T-helper 22 cell (primary cell): ENCODE measurements around the gene PPRC1.

Experiments
- DNase-seq: peaks from one replicate; pipeline ENCODE4 v3.0.0-alpha.2; 2020; ENCODE audit warnings: low read depth

The PPRC1 gene

DNA sequence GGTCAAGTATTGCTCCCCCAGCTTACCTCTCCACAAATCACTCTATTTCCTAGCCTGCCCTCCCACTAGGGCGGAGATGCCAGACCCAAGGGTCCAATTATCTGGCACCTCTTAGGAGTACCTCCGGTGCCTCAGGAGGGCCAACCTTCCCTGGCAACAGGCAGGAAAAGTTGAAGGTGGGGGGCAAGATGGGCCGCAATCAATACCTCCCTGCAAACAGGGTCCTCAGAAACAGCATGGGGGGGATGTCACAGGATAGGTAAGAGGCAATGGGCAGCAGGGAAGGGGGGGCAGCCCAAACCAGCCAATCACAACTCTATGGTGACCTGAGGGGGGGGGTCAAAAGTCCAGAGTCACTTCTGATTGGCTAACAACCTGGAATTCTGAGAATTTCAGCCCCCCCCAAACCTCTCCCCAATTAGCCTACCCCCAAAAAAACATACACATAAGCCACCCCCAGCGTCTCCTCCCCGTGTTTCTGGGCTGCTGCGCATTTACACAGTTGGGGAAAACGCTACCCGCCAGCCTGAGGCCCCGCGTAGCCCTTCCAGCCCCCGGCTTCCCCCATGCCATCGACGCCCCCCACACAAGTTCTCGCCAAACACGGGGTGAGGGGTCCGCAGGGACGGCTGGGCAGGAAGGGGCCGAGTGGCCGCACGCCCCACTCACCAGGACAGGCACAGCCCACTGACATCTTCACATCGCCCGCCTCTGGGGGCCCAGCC, 13.3 kb upstream of the PPRC1 start:
- DNase-seq: no peak

DNA sequence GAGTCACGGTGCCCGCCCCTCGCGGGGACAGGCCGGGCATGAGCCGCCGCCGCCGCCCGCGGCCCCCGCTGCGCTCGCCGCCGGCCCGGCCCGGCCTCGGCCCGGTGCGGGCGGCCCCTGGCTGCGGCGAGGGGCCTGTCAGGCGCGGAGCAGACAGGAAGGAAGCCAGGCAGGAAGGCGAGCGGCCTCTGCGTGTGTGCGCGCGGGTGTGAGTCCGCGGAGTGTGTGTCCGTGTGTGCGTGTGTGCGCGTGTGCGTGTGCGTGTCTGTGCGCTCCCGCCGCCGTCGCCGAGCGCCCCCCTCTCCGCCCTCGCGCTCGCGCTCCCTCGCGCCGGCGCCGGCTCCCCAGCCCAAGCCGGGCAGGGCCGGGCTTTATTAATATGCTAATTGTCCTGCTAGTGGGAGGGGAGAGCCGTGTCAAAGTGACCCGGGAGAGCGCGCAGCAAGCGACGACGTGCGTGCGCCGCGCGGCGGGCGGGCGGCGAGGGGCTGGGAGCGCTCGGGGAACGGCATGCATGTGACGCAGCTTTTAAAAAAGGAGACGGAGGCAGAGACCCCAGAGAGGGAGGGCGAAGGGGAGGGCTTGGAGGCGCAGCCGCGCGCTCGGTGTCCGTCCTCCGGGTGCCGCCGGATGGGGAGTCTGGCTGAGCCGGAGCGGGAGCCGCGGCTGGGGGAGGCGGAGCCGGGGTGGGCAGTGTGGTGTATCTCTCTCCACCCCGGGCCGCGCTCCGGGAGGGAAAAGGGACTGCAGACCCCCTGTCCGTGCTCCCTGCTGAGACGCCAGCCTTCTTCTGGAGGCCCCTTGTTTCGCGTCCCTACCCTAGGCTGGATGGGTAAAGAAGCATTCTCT, 12.5 kb upstream of the PPRC1 start, which contains the start of gene LDB1:
TSS of gene LDB1 (minus strand) at position 227 of the 849 bp plus-strand sequence. CDS start 258 bp downstream, outside the sequence.
- peak; percentile 66 for DNase-seq

DNA sequence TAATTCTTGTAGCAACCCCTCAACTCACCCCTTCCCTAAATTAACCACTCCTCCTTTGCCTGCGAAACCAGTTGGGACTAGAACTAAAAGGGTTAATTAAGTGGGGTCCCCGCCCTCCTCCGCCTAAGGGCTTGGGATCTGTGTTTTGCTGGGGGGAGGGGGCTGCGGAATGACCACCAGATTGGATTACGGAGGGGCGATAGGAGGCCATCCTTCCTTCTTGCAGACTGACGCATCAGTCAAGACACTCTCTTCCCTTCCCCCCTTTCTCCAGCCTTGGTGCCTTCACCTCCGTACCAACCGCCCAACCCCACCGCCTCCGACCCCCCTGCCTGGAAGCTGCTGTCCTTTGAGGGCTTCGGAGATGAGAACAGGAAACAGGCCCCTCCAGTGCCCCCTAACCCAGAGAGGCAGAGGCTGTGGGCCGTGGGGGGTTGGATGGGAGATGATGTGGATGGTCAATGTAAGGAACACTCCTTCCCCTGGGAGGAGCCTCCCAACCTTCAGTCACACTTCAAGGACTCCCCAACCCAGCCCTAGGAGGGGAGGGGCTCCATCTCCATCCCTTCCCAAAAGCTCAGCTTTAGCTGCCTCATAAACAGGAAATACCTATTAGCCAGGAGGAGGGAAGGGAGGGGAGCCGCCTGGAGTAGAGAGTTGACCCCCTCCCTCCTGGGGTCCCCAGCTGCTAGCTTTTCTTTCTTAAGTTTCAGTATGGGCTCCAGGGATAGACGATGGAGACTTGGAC, 11.7 kb upstream of the PPRC1 start:
- no peak for DNase-seq

DNA sequence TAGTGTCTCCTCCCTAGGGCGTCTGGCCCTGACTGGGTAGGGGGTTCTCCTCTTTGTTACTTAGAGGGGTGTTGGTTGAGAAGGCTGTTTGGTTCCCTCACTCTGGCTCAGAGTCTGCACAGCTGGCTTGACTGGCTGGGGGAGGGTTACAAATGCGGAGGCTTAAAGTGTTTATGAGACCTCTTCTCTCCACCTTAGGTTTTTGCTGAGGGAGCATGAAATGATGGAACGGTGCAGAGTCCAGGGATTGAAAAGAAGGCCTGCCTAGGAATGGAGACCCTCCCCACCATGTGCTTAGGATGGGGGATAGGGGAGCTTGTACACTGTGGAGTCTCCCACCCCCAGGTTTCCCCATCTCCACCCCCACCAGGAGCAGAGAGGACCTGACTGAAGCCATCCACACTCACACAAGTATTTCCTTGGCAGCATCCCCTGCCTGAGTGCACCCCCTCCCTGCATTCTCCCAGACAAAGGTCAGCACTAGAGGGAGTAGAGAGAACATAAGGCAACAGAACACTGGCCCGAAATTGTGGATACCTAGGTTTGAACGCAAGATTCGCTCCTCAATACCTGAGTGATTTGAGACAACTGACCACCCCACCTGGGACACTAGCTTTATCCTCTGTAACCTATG, 11.0 kb upstream of the PPRC1 start:
- DNase-seq: no peak

DNA sequence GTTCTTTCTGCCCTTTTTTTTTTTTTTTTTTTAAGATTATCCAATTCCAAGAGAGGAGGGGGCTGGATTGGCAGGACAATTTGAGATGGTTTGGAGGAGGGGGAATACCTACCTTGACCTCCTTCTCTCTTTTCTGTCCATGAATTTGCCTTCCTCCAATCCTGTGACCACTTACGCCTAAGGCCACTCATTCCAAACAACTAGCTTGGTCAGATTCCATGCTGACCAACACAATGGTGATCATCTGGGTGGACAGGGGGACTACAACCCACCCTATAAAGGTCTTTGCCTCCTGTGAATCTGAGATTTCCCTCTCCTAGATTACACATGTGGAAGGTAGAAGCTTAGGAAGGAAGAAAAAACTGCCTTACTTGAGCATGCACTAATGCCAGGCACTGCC, 10.4 kb upstream of the PPRC1 start:
- no peak for DNase-seq

DNA sequence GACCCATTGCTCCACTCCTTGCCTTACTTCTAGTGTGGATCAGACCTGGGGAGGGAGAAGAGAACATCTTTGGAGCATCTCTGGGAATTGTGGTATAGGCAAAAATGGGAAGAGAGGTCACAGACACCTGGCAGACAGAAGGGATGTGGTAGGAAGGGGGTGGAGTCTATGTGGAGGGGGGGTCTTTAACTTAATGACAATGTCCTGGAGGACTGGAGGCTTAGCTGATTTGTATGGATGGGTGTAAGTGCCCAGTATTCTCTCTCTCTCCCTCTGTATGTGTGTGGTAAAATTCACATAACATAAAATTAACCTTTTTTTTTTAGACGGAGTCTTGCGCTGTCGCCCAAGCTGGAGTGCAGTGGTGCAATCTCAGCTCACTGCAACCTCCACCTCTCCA, 9.6 kb upstream of the PPRC1 start:
- no peak for DNase-seq

DNA sequence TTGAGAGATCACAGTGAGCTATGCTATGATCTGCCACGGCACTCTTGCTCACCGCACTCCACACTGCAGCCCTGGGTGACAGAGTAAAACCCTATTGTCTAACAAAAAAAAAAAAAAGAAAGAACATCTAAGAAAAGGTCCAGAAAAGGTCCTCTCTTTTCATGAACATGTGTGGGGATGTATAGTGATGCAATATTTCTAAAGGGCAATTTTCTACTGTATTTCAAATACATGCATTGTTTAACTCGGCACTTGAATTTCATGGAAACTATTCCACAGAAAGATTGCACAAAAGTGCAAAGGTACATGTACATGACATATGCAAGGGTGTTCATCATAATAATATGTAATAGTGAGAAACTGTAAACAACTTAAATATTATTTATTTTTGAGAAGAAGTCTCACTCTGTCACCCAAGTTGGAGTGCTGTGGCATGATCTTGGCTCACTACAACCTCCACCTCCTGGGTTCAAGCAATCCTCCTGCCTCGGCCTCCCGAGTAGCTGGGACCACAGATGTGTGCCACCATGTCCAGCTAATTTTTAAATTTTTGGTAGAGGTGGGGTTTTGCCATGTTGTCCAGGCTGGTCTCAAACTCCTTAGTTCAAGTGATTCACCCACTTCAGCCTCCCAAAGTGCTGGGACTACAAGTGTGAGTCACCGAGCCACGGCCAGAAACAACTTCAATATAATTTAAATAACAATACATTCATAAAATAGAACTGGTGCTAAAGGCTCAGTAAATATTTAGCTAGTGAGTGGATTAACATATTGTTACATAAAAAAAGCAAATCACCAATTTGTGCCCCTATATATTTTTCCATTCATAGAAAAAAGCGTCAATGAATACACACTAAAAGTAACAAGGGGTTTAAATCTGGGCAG, 1.3 kb upstream of the PPRC1 start:
- no peak for DNase-seq

DNA sequence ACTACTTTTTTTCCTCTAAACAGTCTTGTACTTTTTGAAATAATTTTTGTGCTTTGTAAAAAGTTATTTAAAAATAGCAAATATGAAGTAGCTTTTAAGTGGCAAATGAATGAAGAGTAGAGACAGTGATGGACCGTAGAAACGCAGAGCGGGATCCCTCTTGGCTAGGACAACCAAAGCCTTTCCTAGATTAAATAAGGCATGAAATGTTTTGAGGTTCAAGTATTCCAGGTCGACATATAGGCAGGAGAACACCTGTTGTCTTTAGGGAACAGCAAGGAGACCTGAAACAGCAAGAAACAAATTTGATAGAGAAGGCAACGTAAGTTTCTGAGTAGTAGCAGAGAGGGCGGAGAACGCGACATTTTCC, 662 bp upstream of the PPRC1 start:
- DNase-seq: no peak

DNA sequence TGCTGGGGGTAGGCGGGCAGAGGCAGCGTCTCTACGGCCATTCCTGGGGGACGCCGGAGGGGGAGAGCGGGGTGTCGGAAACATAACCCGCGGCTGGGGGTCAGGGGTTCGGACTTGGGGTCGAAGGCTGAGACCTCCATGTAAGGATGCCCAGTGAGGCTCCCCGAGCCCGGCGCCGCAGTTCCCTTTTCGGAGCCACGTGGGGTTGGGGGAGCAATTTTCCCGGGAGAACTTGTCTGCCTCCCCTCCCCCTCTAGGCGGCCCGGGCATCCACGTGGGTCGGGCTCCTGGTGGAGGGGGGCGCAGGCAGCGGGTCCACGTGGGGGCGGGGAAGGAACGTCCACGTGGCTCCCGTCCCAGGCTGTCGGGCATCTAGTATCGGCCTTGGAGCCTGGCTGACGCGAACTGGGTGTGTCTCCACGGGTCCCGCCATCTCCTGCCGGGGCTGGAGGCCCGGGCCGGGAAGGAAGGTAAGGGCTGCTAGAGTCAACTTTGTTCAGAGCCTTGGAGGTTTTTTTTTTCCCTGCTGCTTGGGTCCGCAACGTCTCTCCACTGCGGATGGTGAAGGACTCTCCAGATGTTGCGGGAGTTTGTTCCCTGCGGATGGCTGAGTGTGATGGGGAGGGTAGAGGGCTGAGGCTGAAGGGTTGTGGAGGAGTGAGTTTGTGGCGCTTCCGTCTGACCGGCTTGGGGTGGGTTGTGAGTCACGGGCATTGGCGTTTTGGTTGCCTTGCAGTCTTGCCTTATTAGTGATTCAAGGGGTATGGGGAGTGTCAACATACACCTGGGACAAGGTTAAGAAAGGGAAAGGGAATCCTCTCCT, 744 bp downstream of the PPRC1 start:
- DNase-seq: no peak

DNA sequence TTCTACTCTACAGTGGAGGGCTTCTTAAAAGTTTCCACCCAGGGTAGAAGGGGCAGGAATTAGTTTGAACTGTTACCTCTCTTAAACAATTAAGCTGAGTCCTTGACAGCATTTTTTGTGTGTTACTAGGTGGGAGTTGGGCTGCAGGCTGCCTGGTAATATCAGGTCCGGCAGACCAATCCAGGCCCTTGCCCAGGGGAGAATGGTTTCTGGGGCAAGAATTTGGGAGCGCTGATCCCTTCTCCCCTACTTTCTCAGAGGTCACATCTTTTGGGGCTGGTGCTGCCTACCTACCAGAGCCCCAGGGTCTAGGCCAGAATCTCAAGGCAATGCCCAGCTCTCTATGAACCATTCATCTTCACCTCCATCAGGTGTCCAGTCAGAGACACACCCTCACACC, 1.6 kb downstream of the PPRC1 start:
- no peak for DNase-seq

DNA sequence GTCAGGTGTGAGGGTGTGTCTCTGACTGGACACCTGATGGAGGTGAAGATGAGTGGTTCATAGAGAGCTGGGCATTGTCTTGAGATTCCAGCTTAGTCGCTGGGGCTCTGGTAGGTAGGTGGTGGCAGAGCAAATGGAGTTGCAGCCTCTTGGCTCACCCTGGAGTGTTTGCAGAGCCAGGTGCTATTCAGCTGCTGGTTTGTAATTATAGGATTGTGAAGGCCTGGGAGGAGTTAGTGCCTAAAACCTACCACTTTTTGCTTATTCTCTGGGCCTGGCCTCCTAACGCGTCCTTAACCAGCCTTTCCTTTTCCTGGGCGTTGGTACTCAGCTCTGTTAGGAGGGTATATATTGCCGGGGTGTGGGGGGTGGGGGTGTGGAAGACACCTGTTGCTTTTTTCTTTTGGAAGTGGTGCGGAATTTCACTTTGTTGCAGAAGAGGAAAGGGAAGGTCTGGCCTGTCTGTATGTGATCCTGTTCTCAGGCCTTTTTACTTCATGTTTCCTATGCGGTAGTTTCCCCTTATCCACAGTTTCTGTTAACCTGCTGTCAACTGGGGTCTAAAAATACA, 3.2 kb downstream of the PPRC1 start:
- no peak for DNase-seq

DNA sequence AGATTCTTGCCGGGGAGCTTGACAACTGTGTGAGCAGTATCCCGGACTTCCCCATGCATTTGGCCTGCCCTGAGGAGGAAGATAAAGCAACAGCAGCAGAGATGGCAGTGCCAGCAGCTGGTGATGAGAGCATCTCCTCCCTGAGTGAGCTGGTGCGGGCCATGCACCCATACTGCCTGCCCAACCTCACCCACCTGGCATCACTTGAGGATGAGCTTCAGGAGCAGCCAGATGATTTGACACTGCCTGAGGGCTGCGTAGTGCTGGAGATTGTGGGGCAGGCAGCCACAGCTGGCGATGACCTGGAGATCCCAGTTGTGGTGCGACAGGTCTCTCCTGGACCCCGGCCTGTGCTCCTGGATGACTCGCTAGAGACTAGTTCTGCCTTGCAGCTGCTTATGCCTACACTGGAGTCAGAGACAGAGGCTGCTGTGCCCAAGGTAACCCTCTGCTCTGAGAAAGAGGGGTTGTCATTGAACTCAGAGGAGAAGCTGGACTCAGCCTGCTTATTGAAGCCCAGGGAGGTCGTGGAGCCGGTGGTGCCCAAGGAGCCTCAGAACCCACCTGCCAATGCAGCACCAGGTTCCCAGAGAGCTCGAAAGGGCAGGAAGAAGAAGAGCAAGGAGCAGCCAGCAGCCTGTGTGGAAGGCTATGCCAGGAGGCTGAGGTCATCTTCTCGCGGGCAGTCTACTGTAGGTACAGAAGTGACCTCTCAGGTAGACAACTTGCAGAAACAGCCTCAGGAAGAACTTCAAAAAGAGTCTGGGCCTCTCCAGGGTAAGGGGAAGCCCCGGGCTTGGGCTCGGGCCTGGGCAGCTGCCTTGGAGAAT, 6.7 kb downstream of the PPRC1 start:
- DNase-seq: no peak

DNA sequence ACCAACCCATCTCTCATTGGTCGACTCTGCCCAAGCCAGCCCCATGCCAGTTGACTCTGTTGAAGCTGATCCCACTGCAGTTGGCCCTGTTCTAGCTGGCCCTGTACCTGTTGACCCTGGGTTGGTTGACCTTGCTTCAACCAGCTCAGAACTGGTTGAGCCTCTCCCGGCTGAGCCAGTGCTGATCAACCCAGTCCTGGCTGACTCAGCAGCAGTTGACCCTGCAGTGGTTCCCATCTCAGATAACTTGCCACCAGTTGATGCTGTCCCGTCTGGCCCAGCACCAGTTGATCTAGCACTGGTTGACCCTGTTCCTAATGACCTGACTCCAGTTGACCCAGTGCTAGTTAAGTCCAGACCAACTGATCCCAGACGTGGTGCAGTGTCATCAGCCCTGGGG, 7.4 kb downstream of the PPRC1 start:
- no peak for DNase-seq

DNA sequence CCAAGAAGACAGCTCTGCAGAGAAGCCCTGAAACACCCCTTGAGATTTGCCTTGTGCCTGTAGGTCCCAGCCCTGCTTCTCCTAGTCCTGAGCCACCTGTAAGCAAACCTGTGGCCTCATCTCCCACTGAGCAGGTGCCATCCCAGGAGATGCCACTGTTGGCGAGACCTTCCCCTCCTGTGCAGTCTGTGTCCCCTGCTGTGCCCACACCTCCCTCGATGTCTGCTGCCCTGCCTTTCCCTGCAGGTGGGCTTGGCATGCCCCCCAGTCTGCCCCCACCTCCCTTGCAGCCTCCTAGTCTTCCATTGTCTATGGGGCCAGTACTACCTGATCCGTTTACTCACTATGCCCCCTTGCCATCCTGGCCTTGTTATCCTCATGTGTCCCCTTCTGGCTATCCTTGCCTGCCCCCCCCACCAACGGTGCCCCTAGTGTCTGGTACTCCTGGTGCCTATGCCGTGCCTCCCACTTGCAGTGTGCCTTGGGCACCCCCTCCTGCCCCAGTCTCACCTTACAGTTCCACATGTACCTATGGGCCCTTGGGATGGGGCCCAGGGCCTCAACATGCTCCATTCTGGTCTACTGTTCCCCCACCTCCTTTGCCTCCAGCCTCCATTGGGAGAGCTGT, 8.2 kb downstream of the PPRC1 start:
- DNase-seq: no peak

DNA sequence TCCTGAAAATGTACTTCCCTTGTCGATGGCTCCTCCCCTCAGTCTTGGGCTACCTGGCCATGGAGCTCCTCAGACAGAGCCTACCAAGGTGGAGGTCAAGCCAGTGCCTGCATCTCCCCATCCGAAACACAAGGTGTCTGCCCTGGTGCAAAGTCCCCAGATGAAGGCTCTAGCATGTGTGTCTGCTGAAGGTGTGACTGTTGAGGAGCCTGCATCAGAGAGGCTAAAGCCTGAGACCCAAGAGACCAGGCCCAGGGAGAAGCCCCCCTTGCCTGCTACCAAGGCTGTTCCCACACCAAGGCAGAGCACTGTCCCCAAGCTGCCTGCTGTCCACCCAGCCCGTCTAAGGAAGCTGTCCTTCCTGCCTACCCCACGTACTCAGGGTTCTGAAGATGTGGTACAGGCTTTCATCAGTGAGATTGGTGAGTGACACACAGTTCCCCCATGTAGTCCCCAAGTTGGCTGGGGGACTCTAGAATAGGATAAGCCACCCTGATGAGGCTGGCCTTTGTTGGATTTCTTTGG, 8.8 kb downstream of the PPRC1 start:
- no peak for DNase-seq

DNA sequence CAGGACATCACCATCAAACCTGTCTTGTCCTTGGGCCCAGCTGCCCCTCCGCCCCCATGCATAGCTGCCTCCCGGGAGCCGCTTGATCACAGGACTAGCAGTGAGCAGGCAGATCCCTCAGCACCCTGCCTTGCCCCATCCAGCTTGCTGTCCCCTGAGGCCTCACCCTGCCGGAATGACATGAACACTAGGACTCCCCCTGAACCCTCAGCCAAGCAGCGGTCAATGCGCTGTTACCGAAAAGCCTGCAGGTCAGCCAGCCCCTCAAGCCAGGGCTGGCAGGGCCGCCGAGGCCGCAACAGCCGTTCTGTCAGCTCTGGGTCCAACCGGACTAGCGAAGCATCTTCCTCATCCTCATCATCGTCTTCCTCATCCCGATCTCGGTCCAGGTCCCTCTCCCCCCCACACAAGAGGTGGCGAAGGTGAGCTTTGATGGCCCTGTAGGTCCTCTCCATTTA, 14.2 kb downstream of the PPRC1 start:
- DNase-seq: no peak

DNA sequence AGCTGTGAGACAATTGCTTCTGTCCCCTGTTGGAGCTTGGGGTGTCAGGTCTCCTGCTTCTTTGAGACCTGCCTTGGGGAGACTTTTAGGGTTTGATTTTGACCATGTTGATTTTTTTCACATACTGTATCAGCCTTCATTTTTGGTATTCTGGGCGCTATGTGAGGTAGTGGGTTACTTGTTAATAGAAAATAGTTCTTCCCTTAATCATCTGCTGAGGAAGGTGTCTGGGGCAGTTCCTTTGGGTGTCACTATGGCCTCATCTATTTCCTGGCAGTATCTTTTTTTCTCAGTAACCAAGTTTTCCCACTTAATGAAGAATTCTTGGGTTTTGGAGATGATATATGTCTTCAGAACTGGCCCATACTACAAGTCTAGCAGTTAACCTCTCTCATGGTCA, 14.7 kb downstream of the PPRC1 start:
- no peak for DNase-seq

DNA sequence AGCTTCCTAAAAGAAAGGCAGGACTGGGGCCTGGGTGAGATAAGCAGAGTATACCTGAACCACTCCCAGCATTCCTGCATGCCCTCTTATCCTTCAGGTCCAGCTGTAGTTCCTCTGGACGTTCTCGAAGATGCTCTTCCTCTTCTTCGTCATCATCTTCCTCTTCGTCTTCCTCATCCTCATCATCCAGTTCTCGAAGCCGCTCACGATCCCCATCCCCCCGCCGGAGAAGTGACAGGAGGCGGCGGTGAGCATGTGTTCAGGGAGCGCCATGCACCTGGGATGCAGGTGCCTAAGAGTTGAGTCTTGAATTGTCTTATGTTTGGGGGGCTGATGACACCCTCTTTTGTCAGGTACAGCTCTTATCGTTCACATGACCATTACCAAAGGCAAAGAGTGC, 15.4 kb downstream of the PPRC1 start:
- DNase-seq: no peak
